Subcutaneous adipose tissue (tissue), 4 donors: ENCODE results near the gene RBPMS2. TPM values are rescaled to one million over a fixed set of nuclear protein-coding genes. Genes with fewer than 3 reads are reported as not detected.

Experiments used
- total RNA-seq, 4 donors: library from RNA; depleted of rRNA; stranded (reverse); fragments of >200 nt; gene quantifications; one replicate each; pipeline ENCODE4 v1.1.0, GENCODE V29; 2016
- TF ChIP-seq, protein P1 (sequence below): fragments of 450-650 bp; IDR thresholded peaks from one replicate; pipeline ENCODE4 v1.5.1; 2016; ENCODE audit warnings: low read depth, mild to moderate bottlenecking, control low read depth, antibody characterized with exemption, moderate library complexity

The RBPMS2 gene
- total RNA-seq, 4 donors from 2014 or later, result 0.98 to 6.4 (median 1.6) TPM

GRCh38 chr15:64761156-64761555 is 14.2 kb downstream of the RBPMS2 start:
- TF ChIP-seq, protein P1, sequence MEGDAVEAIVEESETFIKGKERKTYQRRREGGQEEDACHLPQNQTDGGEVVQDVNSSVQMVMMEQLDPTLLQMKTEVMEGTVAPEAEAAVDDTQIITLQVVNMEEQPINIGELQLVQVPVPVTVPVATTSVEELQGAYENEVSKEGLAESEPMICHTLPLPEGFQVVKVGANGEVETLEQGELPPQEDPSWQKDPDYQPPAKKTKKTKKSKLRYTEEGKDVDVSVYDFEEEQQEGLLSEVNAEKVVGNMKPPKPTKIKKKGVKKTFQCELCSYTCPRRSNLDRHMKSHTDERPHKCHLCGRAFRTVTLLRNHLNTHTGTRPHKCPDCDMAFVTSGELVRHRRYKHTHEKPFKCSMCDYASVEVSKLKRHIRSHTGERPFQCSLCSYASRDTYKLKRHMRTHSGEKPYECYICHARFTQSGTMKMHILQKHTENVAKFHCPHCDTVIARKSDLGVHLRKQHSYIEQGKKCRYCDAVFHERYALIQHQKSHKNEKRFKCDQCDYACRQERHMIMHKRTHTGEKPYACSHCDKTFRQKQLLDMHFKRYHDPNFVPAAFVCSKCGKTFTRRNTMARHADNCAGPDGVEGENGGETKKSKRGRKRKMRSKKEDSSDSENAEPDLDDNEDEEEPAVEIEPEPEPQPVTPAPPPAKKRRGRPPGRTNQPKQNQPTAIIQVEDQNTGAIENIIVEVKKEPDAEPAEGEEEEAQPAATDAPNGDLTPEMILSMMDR, result no peak

GRCh38 chr15:64760056-64760455 is 15.3 kb downstream of the RBPMS2 start:
- TF ChIP-seq, protein P1, result no peak

- TF ChIP-seq, protein P1, result no peak
These were observed 19.9 kb downstream of the RBPMS2 start for GRCh38 chr15:64755427-64755940.

- TF ChIP-seq, protein P1, result no peak
These were observed 20.5 kb downstream of the RBPMS2 start for GRCh38 chr15:64754663-64755426.

DNA sequence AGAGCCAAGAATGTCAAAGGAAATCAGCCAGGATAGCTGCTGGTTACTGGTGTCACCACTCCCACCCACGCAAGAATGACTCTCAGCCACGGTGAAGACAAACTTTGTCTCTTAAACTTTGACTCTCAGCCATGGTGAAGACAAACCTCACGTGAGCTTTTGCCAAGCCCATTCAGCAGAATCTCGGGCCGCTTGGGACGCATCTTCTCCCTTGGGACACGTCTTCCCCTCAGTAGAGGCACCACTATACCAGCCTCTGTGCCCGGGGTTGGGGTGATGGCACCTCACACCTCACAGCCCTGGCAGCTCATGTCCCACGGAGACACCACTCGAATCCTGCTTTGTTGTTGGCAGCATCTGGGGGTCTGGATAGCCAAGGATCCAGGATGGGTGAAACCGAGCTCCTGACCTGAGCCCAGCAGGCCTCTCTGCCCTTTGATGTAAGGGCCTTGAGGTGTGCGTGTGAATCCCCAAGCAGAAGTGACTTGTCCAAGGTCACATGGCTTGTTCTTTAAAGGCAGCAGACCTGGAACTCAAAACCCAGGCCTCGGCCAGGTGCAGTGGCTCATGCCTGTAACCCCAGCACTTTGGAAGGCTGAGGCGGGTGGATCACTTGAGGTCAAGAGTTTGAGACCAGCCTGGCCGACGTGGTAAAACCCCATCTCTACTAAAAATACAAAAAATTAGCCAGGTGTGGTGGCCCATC is 21.8 kb downstream of the RBPMS2 start:
- TF ChIP-seq, protein P1, result no peak

DNA sequence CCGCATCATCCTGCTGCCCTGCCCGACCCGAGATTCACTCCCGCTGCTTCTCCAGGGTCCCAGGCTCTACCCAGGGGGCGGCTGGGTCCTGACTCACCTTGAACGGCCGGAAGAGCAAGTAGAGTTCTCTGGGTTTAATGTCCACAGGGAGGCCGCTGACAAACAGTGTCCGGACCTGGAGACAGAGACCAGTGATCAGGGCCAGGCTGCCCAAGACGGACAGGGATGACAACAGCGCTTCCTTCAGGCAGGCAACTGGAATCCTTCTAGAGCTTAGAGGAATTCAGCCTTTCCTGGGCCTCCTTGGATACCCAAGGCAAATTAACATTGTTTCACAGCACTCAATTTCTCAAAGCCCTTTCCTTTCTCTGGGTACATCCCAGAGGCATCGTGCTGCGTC is 23.9 kb downstream of the RBPMS2 start:
- TF ChIP-seq, protein P1, result no peak

- TF ChIP-seq, protein P1, result no peak
These were observed 25.3 kb downstream of the RBPMS2 start for GRCh38 chr15:64749999-64750657.
